Activated CD4-positive, alpha-beta T cell treated with anti-CD3 and anti-CD28 coated beads, Interleukin-2, amount 50 U/mL, for 4 hours (primary cell): ENCODE data around the gene COG2.
"Not testable (repeated sequence)": the region's sequence is repeated elsewhere in the genome, so short reads cannot be mapped to it uniquely, and the experiment has no call there.

Experiments used
- DNase-seq, 2 experiments: peaks; one replicate each; pipeline ENCODE4 v3.0.0-alpha.2; 2020

Gene COG2

GRCh38 chr1:230721849-230722522, 79.7 kb downstream of the COG2 start:
- DNase-seq = not testable (repeated sequence)

DNA sequence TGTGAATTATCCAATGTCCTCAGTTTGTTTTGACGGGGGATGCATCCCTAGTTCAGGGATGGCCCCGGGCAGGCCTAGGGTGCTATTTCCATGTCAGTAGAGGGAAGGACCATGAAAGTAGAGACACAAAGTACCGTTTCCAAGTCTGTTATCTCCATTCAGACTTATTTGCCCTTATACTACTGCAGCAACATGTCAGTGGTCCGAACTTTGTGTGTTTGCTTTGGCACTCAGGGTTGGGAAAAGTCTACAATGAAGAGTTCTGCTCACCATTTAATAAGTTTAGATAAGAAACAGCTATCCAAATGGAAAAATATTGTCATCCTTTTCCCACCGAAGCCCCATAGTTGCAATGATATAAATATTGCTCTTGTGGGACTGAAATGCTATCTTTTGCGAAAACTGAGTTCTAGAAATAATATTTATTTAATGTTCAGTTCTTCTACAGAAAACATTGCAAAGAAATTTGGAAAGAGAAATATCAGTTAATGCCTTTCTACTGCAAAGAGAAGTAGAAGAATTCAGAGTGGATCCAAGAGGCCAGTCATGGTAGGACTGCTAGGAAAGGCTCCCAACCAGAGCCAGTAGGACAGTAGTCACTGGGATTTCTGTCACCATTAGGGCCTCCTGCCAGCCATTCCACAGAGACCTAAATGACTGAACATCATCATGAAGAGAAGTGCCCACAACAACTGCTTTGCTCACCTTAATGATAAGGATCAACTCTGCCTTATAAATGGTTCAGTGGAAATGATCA, 83.2 kb downstream of the COG2 start:
- DNase-seq = no peak

DNA sequence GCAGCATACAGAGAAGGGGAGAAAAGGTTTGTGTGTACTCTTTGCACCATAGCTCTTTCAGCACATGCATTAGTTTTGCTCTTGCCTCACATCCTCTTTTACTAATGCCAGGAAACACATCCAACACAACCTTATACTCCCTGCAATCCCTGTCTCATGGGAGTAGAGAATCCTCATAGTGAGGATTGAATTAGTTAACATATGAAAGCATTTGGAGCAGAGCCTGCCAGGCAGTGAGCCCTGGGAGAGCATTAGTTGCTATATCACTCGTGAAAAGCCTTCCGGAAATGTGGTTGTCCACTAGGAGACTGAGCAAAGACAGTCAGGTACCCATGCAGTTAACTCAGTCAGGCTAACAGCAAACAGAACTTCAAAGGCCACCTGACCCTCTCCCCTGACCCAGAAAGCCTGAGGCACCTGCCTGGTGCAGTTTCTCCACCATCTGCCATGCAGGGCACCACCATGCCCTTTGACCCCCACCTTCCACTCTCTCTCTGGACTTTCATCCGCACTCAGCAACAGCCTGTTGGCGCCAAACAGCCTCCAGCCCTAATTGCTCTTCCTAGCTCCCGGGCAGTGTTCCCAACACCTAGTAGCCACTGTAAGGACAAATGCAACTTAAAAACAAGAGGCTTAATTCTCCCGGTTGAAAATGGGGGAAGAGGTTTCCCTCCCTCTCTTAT, 86.6 kb downstream of the COG2 start:
- DNase-seq = no peak

DNA sequence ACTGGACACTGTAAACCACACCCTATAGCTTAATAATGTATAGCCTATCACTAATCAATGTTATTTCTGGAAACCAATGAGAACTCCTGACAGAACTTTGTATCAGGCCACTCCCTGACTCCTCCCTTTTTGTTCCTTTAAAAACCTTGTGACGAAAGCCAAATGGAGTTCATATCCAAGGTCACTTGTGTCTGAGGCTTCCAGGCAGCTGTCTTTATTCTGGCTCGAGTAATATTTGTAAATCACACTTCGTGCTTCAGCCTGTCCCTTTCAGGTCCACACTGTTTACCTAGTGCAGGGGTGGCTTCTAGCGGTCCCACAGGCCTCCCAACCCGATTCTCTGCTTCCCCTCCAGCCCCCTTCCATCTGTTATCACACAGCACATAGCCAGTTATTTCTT, 88.7 kb downstream of the COG2 start:
- DNase-seq = no peak

- no peak for DNase-seq
Measured at GRCh38 chr1:230735447-230735846, 93.2 kb downstream of the COG2 start.

GRCh38 chr1:230737622-230738262, 95.5 kb downstream of the COG2 start:
- no peak for DNase-seq

DNA sequence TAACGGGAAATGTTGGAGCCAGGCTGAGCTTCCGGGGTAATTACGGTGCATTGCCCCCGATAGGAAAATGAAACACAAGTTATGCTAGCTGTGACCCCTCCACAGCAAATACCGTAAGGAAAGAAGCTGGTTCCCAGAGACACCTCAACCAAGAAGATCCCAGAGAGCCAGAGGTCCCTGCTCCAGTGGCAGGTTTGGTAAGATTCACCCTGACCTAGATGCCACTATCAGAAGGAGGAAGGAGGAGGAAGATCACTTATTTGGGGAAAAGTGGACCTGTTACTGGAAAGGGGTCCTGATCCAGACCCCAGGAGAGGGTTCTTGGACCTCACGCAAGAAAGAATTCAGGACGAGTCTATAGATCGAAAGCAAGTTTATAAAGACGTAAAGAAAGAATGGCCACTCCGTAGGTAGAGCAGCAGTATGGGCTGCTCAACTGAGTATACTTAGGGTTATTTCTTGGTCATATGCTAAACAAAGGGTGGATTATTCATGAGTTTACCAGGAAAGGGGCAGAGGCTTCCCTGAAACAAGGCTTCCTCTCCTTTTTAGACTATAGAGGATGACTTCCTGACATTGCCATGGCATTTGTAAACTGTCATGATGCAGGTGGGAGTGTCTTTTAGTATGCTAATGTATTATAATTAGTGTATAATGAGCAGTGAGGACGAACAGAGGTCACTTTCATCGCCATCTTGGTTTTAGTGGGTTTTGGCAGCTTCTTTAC, 97.4 kb downstream of the COG2 start:
- DNase-seq = no peak
